Caco-2 (cell line): ENCODE measurements around the gene P2RX2. TPM values are rescaled to one million over a fixed set of nuclear protein-coding genes. Genes with fewer than 3 reads are reported as not detected.
A peak's percentile ranks its signal among the peaks of the same experiment; 100 is the strongest.

Experiments
- BruUV-seq: library from RNA; stranded (reverse); fragments of 400-500 nt; replicated peaks from 2 replicates; lab custom pipeline; 2021; lab: Mats Ljungman, UMichigan
- CTCF ChIA-PET: fragments of 300-600 bp; sonication (Branson Sonifier 250); formaldehyde crosslinking; loops from one replicate; lab custom pipeline; 2022; ENCODE audit warnings: antibody characterized with exemption; lab: Charles Lee
- POLR2A ChIA-PET: fragments of 300-600 bp; sonication (Branson Sonifier 250); formaldehyde crosslinking; loops from one replicate; lab custom pipeline; 2022; ENCODE audit warnings: antibody characterized with exemption; lab: Charles Lee
- DNase-seq, 2 experiments: peaks; one replicate each; pipeline versions ENCODE4 v3.0.0 to v3.0.0-alpha.2; 2020 to 2022
- H3K27me3 ChIP-seq: replicated peaks from 2 replicates; pipeline ENCODE4 v1.6.0; 2011; ENCODE audit warnings: low read length; ENCODE audit not compliant: control insufficient read depth, insufficient read depth
- H3K36me3 ChIP-seq: 2 replicates; pipeline ENCODE4 v1.5.1; 2011; ENCODE audit warnings: low read length; ENCODE audit not compliant: control insufficient read depth, insufficient read depth
- H3K4me1 ChIP-seq: fragments of 250-450 bp; sonication (Bioruptor Pico); 2 replicates; pipeline ENCODE4 v1.5.1; 2020; ENCODE audit warnings: mild to moderate bottlenecking
- H3K4me3 ChIP-seq: 2 replicates; pipeline ENCODE4 v1.5.1; 2011; ENCODE audit warnings: low read depth, mild to moderate bottlenecking, control low read depth, low read length
- H3K9me3 ChIP-seq: fragments of 250-450 bp; sonication (Bioruptor Pico); 2 replicates; pipeline ENCODE4 v1.5.1; 2020; ENCODE audit warnings: mild to moderate bottlenecking, moderate library complexity
- H3K27ac Mint-ChIP-seq: one replicate; pipeline ENCODE4 v1.8.0; 2022; ENCODE audit warnings: mixed read lengths; ENCODE audit not compliant: unreplicated experiment
- H3K27me3 Mint-ChIP-seq: one replicate; pipeline ENCODE4 v1.8.0; 2022; ENCODE audit warnings: mixed read lengths; ENCODE audit not compliant: insufficient read depth, unreplicated experiment
- H3K36me3 Mint-ChIP-seq: one replicate; pipeline ENCODE4 v1.8.0; 2022; ENCODE audit warnings: mild to moderate bottlenecking, mixed read lengths; ENCODE audit not compliant: insufficient read depth, unreplicated experiment
- H3K4me1 Mint-ChIP-seq: one replicate; pipeline ENCODE4 v1.8.0; 2022; ENCODE audit warnings: low read depth, mixed read lengths; ENCODE audit not compliant: unreplicated experiment
- H3K4me3 Mint-ChIP-seq: one replicate; pipeline ENCODE4 v1.8.0; 2022; ENCODE audit warnings: mild to moderate bottlenecking, moderate library complexity, mixed read lengths; ENCODE audit not compliant: unreplicated experiment
- H3K9me3 Mint-ChIP-seq: one replicate; pipeline ENCODE4 v1.8.0; 2022; ENCODE audit warnings: mixed read lengths; ENCODE audit not compliant: unreplicated experiment
- CTCF ChIP-seq, 2 experiments: fragments of 200-600 bp in 1 of 2; IDR thresholded peaks; 1 replicate in 1 of 2; 2 replicates in 1 of 2; pipeline versions ENCODE4 v1.5.1 to v1.8.0; 2011 to 2022; ENCODE audit warnings: antibody characterized with exemption in 1 of 2, control low read depth in 1 of 2, inconsistent platforms in 1 of 2, low read depth in 1 of 2, low read length in 1 of 2, mild to moderate bottlenecking in 1 of 2, moderate library complexity in 1 of 2; ENCODE audit not compliant: insufficient read depth in 1 of 2, severe bottlenecking in 1 of 2, unreplicated experiment in 1 of 2
- intact Hi-C: fragments of 100-400 bp; cut with micrococcal nuclease; formaldehyde crosslinking; loops from one replicate; pipeline ENCODE4 v1.10.0; 2022; ENCODE audit not compliant: unreplicated experiment
- total RNA-seq: library from RNA; stranded (reverse); gene quantifications from 2 replicates; pipeline ENCODE4 v1.2.3, GENCODE V29; 2022

The P2RX2 gene
- total RNA-seq, 1 experiment from 2014 or later: not detected

GRCh38 chr12:132653567-132654290, 35.2 kb downstream of the P2RX2 start:
- no peak for TF ChIP-seq CTCF (IDR thresholded peaks at IDR 0.05; ENCODE audit: insufficient read depth in 1 of 2, low read depth in 1 of 2, low read length in 1 of 2, severe bottlenecking in 1 of 2, unreplicated experiment in 1 of 2)
- no peak overlapping the region for H3K27ac Mint-ChIP-seq
- Histone ChIP-seq H3K4me1 (no peaks in the 10 kb centered on the region), H3K4me3 (no peak overlapping the region), H3K9me3 (no peaks in the 10 kb centered on the region), H3K27me3 (no peaks in the 10 kb centered on the region), H3K36me3 (peaks cover 4% of the 10 kb centered on the region)
- H3K4me3 Mint-ChIP-seq: no peak overlapping the region
- ChIA-PET POLR2A (no interaction called here), CTCF (no interaction called here)
- H3K36me3 Mint-ChIP-seq: peaks cover 95% of the 10 kb centered on the region
- no TSS peak for BruUV-seq
- H3K9me3 Mint-ChIP-seq: no peaks in the 10 kb centered on the region
- no peaks in the 10 kb centered on the region for H3K27me3 Mint-ChIP-seq
- intact Hi-C loops: no loop called here
- H3K4me1 Mint-ChIP-seq: no peaks in the 10 kb centered on the region
- no peak for DNase-seq

GRCh38 chr12:132657004-132657727, 38.6 kb downstream of the P2RX2 start:
- H3K4me1 Mint-ChIP-seq: no peaks in the 10 kb centered on the region
- BruUV-seq: no TSS peak
- H3K36me3 Mint-ChIP-seq: peaks cover 89% of the 10 kb centered on the region
- H3K4me3 ChIP-seq: no peak overlapping the region
- H3K4me1 ChIP-seq: no peaks in the 10 kb centered on the region
- no peaks in the 10 kb centered on the region for H3K9me3 ChIP-seq
- DNase-seq: no peak
- peaks cover 4% of the 10 kb centered on the region for H3K36me3 ChIP-seq
- H3K27me3 ChIP-seq: no peaks in the 10 kb centered on the region
- H3K9me3 Mint-ChIP-seq: no peaks in the 10 kb centered on the region
- ChIA-PET POLR2A (no interaction called here), CTCF (no interaction called here)
- H3K27me3 Mint-ChIP-seq: no peaks in the 10 kb centered on the region
- no peak overlapping the region for H3K4me3 Mint-ChIP-seq
- TF ChIP-seq CTCF (IDR thresholded peaks at IDR 0.05; ENCODE audit: insufficient read depth in 1 of 2, low read depth in 1 of 2, low read length in 1 of 2, severe bottlenecking in 1 of 2, unreplicated experiment in 1 of 2): peak in 1 of 2 experiments; percentile 13
- intact Hi-C loops: no loop called here
- no peak overlapping the region for H3K27ac Mint-ChIP-seq

- Histone ChIP-seq H3K4me1 (no peaks in the 10 kb centered on the region), H3K4me3 (no peak overlapping the region), H3K9me3 (no peaks in the 10 kb centered on the region), H3K36me3 (peaks cover 5% of the 10 kb centered on the region), H3K27me3 (no peaks in the 10 kb centered on the region)
- POLR2A ChIA-PET: no interaction called here
- CTCF ChIA-PET: no interaction called here
- DNase-seq: no peak
- H3K4me1 Mint-ChIP-seq: no peaks in the 10 kb centered on the region
- H3K36me3 Mint-ChIP-seq: peaks cover 85% of the 10 kb centered on the region
- no peak for TF ChIP-seq CTCF (IDR thresholded peaks at IDR 0.05; ENCODE audit: insufficient read depth in 1 of 2, low read depth in 1 of 2, low read length in 1 of 2, severe bottlenecking in 1 of 2, unreplicated experiment in 1 of 2)
- no TSS peak for BruUV-seq
- H3K27me3 Mint-ChIP-seq: no peaks in the 10 kb centered on the region
- no peak overlapping the region for H3K4me3 Mint-ChIP-seq
- intact Hi-C loops: no loop called here
- no peak overlapping the region for H3K27ac Mint-ChIP-seq
- no peaks in the 10 kb centered on the region for H3K9me3 Mint-ChIP-seq
These were observed 39.7 kb downstream of the P2RX2 start for GRCh38 chr12:132658149-132658894.
